Caco-2 (cell line): ENCODE results near the gene PSMC6. TPM values are rescaled to one million over a fixed set of nuclear protein-coding genes. Genes with fewer than 3 reads are reported as not detected.
A peak's percentile ranks its signal among the peaks of the same experiment; 100 is the strongest.

Experiments used
- BruUV-seq: library from RNA; stranded (reverse); fragments of 400-500 nt; replicated peaks from 2 replicates; lab custom pipeline; 2021; lab: Mats Ljungman, UMichigan
- CTCF ChIA-PET: fragments of 300-600 bp; sonication (Branson Sonifier 250); formaldehyde crosslinking; loops from one replicate; lab custom pipeline; 2022; ENCODE audit warnings: antibody characterized with exemption; lab: Charles Lee
- POLR2A ChIA-PET: fragments of 300-600 bp; sonication (Branson Sonifier 250); formaldehyde crosslinking; loops from one replicate; lab custom pipeline; 2022; ENCODE audit warnings: antibody characterized with exemption; lab: Charles Lee
- DNase-seq, 2 experiments: peaks; one replicate each; pipeline versions ENCODE4 v3.0.0 to v3.0.0-alpha.2; 2020 to 2022
- H3K27me3 ChIP-seq: replicated peaks from 2 replicates; pipeline ENCODE4 v1.6.0; 2011; ENCODE audit warnings: low read length; ENCODE audit not compliant: control insufficient read depth, insufficient read depth
- H3K36me3 ChIP-seq: 2 replicates; pipeline ENCODE4 v1.5.1; 2011; ENCODE audit warnings: low read length; ENCODE audit not compliant: control insufficient read depth, insufficient read depth
- H3K4me1 ChIP-seq: fragments of 250-450 bp; sonication (Bioruptor Pico); 2 replicates; pipeline ENCODE4 v1.5.1; 2020; ENCODE audit warnings: mild to moderate bottlenecking
- H3K4me3 ChIP-seq: 2 replicates; pipeline ENCODE4 v1.5.1; 2011; ENCODE audit warnings: low read depth, mild to moderate bottlenecking, control low read depth, low read length
- H3K9me3 ChIP-seq: fragments of 250-450 bp; sonication (Bioruptor Pico); 2 replicates; pipeline ENCODE4 v1.5.1; 2020; ENCODE audit warnings: mild to moderate bottlenecking, moderate library complexity
- H3K27ac Mint-ChIP-seq: one replicate; pipeline ENCODE4 v1.8.0; 2022; ENCODE audit warnings: mixed read lengths; ENCODE audit not compliant: unreplicated experiment
- H3K27me3 Mint-ChIP-seq: one replicate; pipeline ENCODE4 v1.8.0; 2022; ENCODE audit warnings: mixed read lengths; ENCODE audit not compliant: insufficient read depth, unreplicated experiment
- H3K36me3 Mint-ChIP-seq: one replicate; pipeline ENCODE4 v1.8.0; 2022; ENCODE audit warnings: mild to moderate bottlenecking, mixed read lengths; ENCODE audit not compliant: insufficient read depth, unreplicated experiment
- H3K4me1 Mint-ChIP-seq: one replicate; pipeline ENCODE4 v1.8.0; 2022; ENCODE audit warnings: low read depth, mixed read lengths; ENCODE audit not compliant: unreplicated experiment
- H3K4me3 Mint-ChIP-seq: one replicate; pipeline ENCODE4 v1.8.0; 2022; ENCODE audit warnings: mild to moderate bottlenecking, moderate library complexity, mixed read lengths; ENCODE audit not compliant: unreplicated experiment
- H3K9me3 Mint-ChIP-seq: one replicate; pipeline ENCODE4 v1.8.0; 2022; ENCODE audit warnings: mixed read lengths; ENCODE audit not compliant: unreplicated experiment
- CTCF ChIP-seq, 2 experiments: fragments of 200-600 bp in 1 of 2; IDR thresholded peaks; 1 replicate in 1 of 2; 2 replicates in 1 of 2; pipeline versions ENCODE4 v1.5.1 to v1.8.0; 2011 to 2022; ENCODE audit warnings: antibody characterized with exemption in 1 of 2, control low read depth in 1 of 2, inconsistent platforms in 1 of 2, low read depth in 1 of 2, low read length in 1 of 2, mild to moderate bottlenecking in 1 of 2, moderate library complexity in 1 of 2; ENCODE audit not compliant: insufficient read depth in 1 of 2, severe bottlenecking in 1 of 2, unreplicated experiment in 1 of 2
- intact Hi-C: fragments of 100-400 bp; cut with micrococcal nuclease; formaldehyde crosslinking; loops from one replicate; pipeline ENCODE4 v1.10.0; 2022; ENCODE audit not compliant: unreplicated experiment
- total RNA-seq: library from RNA; stranded (reverse); gene quantifications from 2 replicates; pipeline ENCODE4 v1.2.3, GENCODE V29; 2022

The PSMC6 gene
- total RNA-seq, 1 experiment from 2014 or later, result 130 TPM

GRCh38 chr14:52694761-52695480, 12.1 kb upstream of the PSMC6 start:
- peak overlapping the region; percentile 81 for H3K27ac Mint-ChIP-seq
- Histone ChIP-seq H3K4me3 (peak overlapping the region; percentile 71), H3K4me1 (peaks cover 16% of the 10 kb centered on the region), H3K27me3 (no peaks in the 10 kb centered on the region), H3K36me3 (no peaks in the 10 kb centered on the region), H3K9me3 (no peaks in the 10 kb centered on the region)
- no peak for TF ChIP-seq CTCF (IDR thresholded peaks at IDR 0.05; ENCODE audit: insufficient read depth in 1 of 2, low read depth in 1 of 2, low read length in 1 of 2, severe bottlenecking in 1 of 2, unreplicated experiment in 1 of 2)
- no peaks in the 10 kb centered on the region for H3K9me3 Mint-ChIP-seq
- H3K36me3 Mint-ChIP-seq, result no peaks in the 10 kb centered on the region
- H3K4me1 Mint-ChIP-seq, result peaks cover 38% of the 10 kb centered on the region
- H3K4me3 Mint-ChIP-seq, result peak overlapping the region; percentile 93
- no TSS peak for BruUV-seq
- intact Hi-C loops, result loop anchor here (10.0 kb wide), 1 partner anchor 140 kb away; the partner anchor contains the start of genes GPR137C and TXNDC16
- no peaks in the 10 kb centered on the region for H3K27me3 Mint-ChIP-seq
- DNase-seq, result peak in 1 of 2 experiments; percentile 45
- ChIA-PET CTCF (interaction anchor here (0.9 to 1.0 kb wide), 2 partner anchors 35 to 82 kb away, joined by 3 to 4 read pairs; partner anchors contain the start of gene STYX), POLR2A (interaction anchor here (0.6 kb wide), 1 partner anchor 13 kb away, joined by 3 read pairs; no protein-coding TSS in a partner anchor)

- Histone ChIP-seq H3K36me3 (no peaks in the 10 kb centered on the region), H3K4me1 (peaks cover 23% of the 10 kb centered on the region), H3K9me3 (no peaks in the 10 kb centered on the region), H3K27me3 (no peaks in the 10 kb centered on the region), H3K4me3 (peak within 1 kb of the TSS; percentile 71)
- Mint-ChIP-seq H3K27ac (peak within 1 kb of the TSS; percentile 81), H3K4me1 (peaks cover 38% of the 10 kb centered on the region), H3K4me3 (peak within 1 kb of the TSS; percentile 93), H3K9me3 (no peaks in the 10 kb centered on the region), H3K27me3 (no peaks in the 10 kb centered on the region), H3K36me3 (no peaks in the 10 kb centered on the region)
- intact Hi-C loops, result loop anchor here (10.0 kb wide), 1 partner anchor 141 kb away; the partner anchor contains the start of genes GPR137C and TXNDC16
- no TSS peak for BruUV-seq
- ChIA-PET CTCF (interaction anchor here (0.9 to 1.0 kb wide), 2 partner anchors 34 to 81 kb away, joined by 3 to 4 read pairs; partner anchors contain the start of gene STYX), POLR2A (interaction anchor here (0.6 kb wide), 1 partner anchor 12 kb away, joined by 3 read pairs; no protein-coding TSS in a partner anchor)
- no peak for TF ChIP-seq CTCF (IDR thresholded peaks at IDR 0.05; ENCODE audit: insufficient read depth in 1 of 2, low read depth in 1 of 2, low read length in 1 of 2, severe bottlenecking in 1 of 2, unreplicated experiment in 1 of 2)
- DNase-seq, result peak; percentile 81 to 90
Measured at GRCh38 chr14:52695481-52696091, 11.4 kb upstream of the PSMC6 start, which contains the start of gene ERO1A. Gene ERO1A, minus strand, starts transcription at chr14:52695558. Its CDS starts 77 bp downstream, at chr14:52695481.

- no TSS peak for BruUV-seq
- POLR2A ChIA-PET, result interaction anchor here (1.0 kb wide), 1 partner anchor 14 kb away, joined by 3 read pairs; no protein-coding TSS in a partner anchor
- no peaks in the 10 kb centered on the region for H3K36me3 ChIP-seq
- intact Hi-C loops, result no loop called here
- H3K4me1 ChIP-seq, result peaks cover 23% of the 10 kb centered on the region
- Mint-ChIP-seq H3K36me3 (peaks cover 6% of the 10 kb centered on the region), H3K4me1 (peaks cover 16% of the 10 kb centered on the region), H3K27me3 (no peaks in the 10 kb centered on the region), H3K27ac (peak overlapping the region; percentile 46), H3K4me3 (peak overlapping the region; percentile 22), H3K9me3 (no peaks in the 10 kb centered on the region)
- 0 out of 2 replicates have a peak overlapping the region, but pooled peaks have one; percentile 8 for H3K4me3 ChIP-seq
- peak in 1 of 2 experiments; percentile 42 for DNase-seq
- no peak for TF ChIP-seq CTCF (IDR thresholded peaks at IDR 0.05; ENCODE audit: insufficient read depth in 1 of 2, low read depth in 1 of 2, low read length in 1 of 2, severe bottlenecking in 1 of 2, unreplicated experiment in 1 of 2)
- CTCF ChIA-PET, result no interaction called here
- no peaks in the 10 kb centered on the region for H3K27me3 ChIP-seq
- no peaks in the 10 kb centered on the region for H3K9me3 ChIP-seq
Measured at GRCh38 chr14:52700701-52701172, 6.3 kb upstream of the PSMC6 start.
